ENCODE data around the gene YWHAH.

YWHAH gene

GRCh38 chr22:31923747-31924146 is 20.6 kb upstream of the YWHAH start:
- Histone ChIP-seq H3K4me3 (ENCODE audit: low read length) (no peak overlapping the region), H3K36me3 (ENCODE audit: control insufficient read depth, insufficient read depth, low read length, severe bottlenecking) (no peaks in the 10 kb centered on the region), H3K27me3 (replicated peaks; ENCODE audit: control insufficient read depth, insufficient read depth, low read length) (no peaks in the 10 kb centered on the region), H3K9ac (ENCODE audit: low read length) (no peak overlapping the region), H3K9me3 (ENCODE audit: control insufficient read depth, low read length) (no peaks in the 10 kb centered on the region), H3K4me1 (ENCODE audit: control insufficient read depth, insufficient read depth, low read length) (peaks cover 2% of the 10 kb centered on the region)
- DNase-seq (ENCODE audit: low read depth), result no peak

GRCh38 chr22:31925056-31925455 is 19.3 kb upstream of the YWHAH start:
- Histone ChIP-seq H3K27me3 (replicated peaks; ENCODE audit: control insufficient read depth, insufficient read depth, low read length) (no peaks in the 10 kb centered on the region), H3K9me3 (ENCODE audit: control insufficient read depth, low read length) (no peaks in the 10 kb centered on the region), H3K4me3 (ENCODE audit: low read length) (no peak overlapping the region), H3K4me1 (ENCODE audit: control insufficient read depth, insufficient read depth, low read length) (peaks cover 3% of the 10 kb centered on the region), H3K36me3 (ENCODE audit: control insufficient read depth, insufficient read depth, low read length, severe bottlenecking) (no peaks in the 10 kb centered on the region), H3K9ac (ENCODE audit: low read length) (no peak overlapping the region)
- DNase-seq (ENCODE audit: low read depth), result no peak

- H3K9ac ChIP-seq (ENCODE audit: low read length), result no peak overlapping the region
- DNase-seq (ENCODE audit: low read depth), result no peak
- no peaks in the 10 kb centered on the region for H3K27me3 ChIP-seq (replicated peaks; ENCODE audit: control insufficient read depth, insufficient read depth, low read length)
- no peaks in the 10 kb centered on the region for H3K9me3 ChIP-seq (ENCODE audit: control insufficient read depth, low read length)
- no peak overlapping the region for H3K4me3 ChIP-seq (ENCODE audit: low read length)
- no peaks in the 10 kb centered on the region for H3K36me3 ChIP-seq (ENCODE audit: control insufficient read depth, insufficient read depth, low read length, severe bottlenecking)
- peaks cover 3% of the 10 kb centered on the region for H3K4me1 ChIP-seq (ENCODE audit: control insufficient read depth, insufficient read depth, low read length)
These were observed 18.3 kb upstream of the YWHAH start for GRCh38 chr22:31926024-31926423.

- Histone ChIP-seq H3K9ac (ENCODE audit: low read length) (no peak overlapping the region), H3K27me3 (replicated peaks; ENCODE audit: control insufficient read depth, insufficient read depth, low read length) (no peaks in the 10 kb centered on the region), H3K9me3 (ENCODE audit: control insufficient read depth, low read length) (no peaks in the 10 kb centered on the region), H3K4me3 (ENCODE audit: low read length) (no peak overlapping the region), H3K36me3 (ENCODE audit: control insufficient read depth, insufficient read depth, low read length, severe bottlenecking) (no peaks in the 10 kb centered on the region), H3K4me1 (ENCODE audit: control insufficient read depth, insufficient read depth, low read length) (peaks cover 3% of the 10 kb centered on the region)
- DNase-seq (ENCODE audit: low read depth), result no peak
These were observed 17.4 kb upstream of the YWHAH start for GRCh38 chr22:31926969-31927368.

- peaks cover 3% of the 10 kb centered on the region for H3K4me1 ChIP-seq (ENCODE audit: control insufficient read depth, insufficient read depth, low read length)
- no peak for DNase-seq (ENCODE audit: low read depth)
- no peaks in the 10 kb centered on the region for H3K9me3 ChIP-seq (ENCODE audit: control insufficient read depth, low read length)
- H3K27me3 ChIP-seq (replicated peaks; ENCODE audit: control insufficient read depth, insufficient read depth, low read length), result no peaks in the 10 kb centered on the region
- H3K36me3 ChIP-seq (ENCODE audit: control insufficient read depth, insufficient read depth, low read length, severe bottlenecking), result no peaks in the 10 kb centered on the region
- H3K9ac ChIP-seq (ENCODE audit: low read length), result no peak overlapping the region
- H3K4me3 ChIP-seq (ENCODE audit: low read length), result no peak overlapping the region
These were observed 16.8 kb upstream of the YWHAH start for GRCh38 chr22:31927562-31927961.

GRCh38 chr22:31929167-31929930 is 15.0 kb upstream of the YWHAH start:
- no peak for DNase-seq (ENCODE audit: low read depth)
- no peaks in the 10 kb centered on the region for H3K36me3 ChIP-seq (ENCODE audit: control insufficient read depth, insufficient read depth, low read length, severe bottlenecking)
- H3K4me3 ChIP-seq (ENCODE audit: low read length), result no peak overlapping the region
- H3K4me1 ChIP-seq (ENCODE audit: control insufficient read depth, insufficient read depth, low read length), result peaks cover 3% of the 10 kb centered on the region
- no peak overlapping the region for H3K9ac ChIP-seq (ENCODE audit: low read length)
- no peaks in the 10 kb centered on the region for H3K27me3 ChIP-seq (replicated peaks; ENCODE audit: control insufficient read depth, insufficient read depth, low read length)
- H3K9me3 ChIP-seq (ENCODE audit: control insufficient read depth, low read length), result no peaks in the 10 kb centered on the region

- Histone ChIP-seq H3K9ac (ENCODE audit: low read length) (no peak overlapping the region), H3K9me3 (ENCODE audit: control insufficient read depth, low read length) (no peaks in the 10 kb centered on the region), H3K4me3 (ENCODE audit: low read length) (no peak overlapping the region), H3K4me1 (ENCODE audit: control insufficient read depth, insufficient read depth, low read length) (peaks cover 3% of the 10 kb centered on the region), H3K36me3 (ENCODE audit: control insufficient read depth, insufficient read depth, low read length, severe bottlenecking) (no peaks in the 10 kb centered on the region), H3K27me3 (replicated peaks; ENCODE audit: control insufficient read depth, insufficient read depth, low read length) (no peaks in the 10 kb centered on the region)
- DNase-seq (ENCODE audit: low read depth), result no peak
These were observed 11.5 kb upstream of the YWHAH start for GRCh38 chr22:31932863-31933262.

- Histone ChIP-seq H3K9ac (ENCODE audit: low read length) (no peak overlapping the region), H3K27me3 (replicated peaks; ENCODE audit: control insufficient read depth, insufficient read depth, low read length) (no peaks in the 10 kb centered on the region), H3K4me3 (ENCODE audit: low read length) (no peak overlapping the region), H3K36me3 (ENCODE audit: control insufficient read depth, insufficient read depth, low read length, severe bottlenecking) (no peaks in the 10 kb centered on the region), H3K9me3 (ENCODE audit: control insufficient read depth, low read length) (no peaks in the 10 kb centered on the region), H3K4me1 (ENCODE audit: control insufficient read depth, insufficient read depth, low read length) (peaks cover 3% of the 10 kb centered on the region)
- no peak for DNase-seq (ENCODE audit: low read depth)
These were observed 10.9 kb upstream of the YWHAH start for GRCh38 chr22:31933406-31933805.

- no peaks in the 10 kb centered on the region for H3K4me1 ChIP-seq (ENCODE audit: control insufficient read depth, insufficient read depth, low read length)
- DNase-seq (ENCODE audit: low read depth), result no peak
- H3K4me3 ChIP-seq (ENCODE audit: low read length), result no peak overlapping the region
- H3K9me3 ChIP-seq (ENCODE audit: control insufficient read depth, low read length), result no peaks in the 10 kb centered on the region
- H3K27me3 ChIP-seq (replicated peaks; ENCODE audit: control insufficient read depth, insufficient read depth, low read length), result no peaks in the 10 kb centered on the region
- no peaks in the 10 kb centered on the region for H3K36me3 ChIP-seq (ENCODE audit: control insufficient read depth, insufficient read depth, low read length, severe bottlenecking)
- H3K9ac ChIP-seq (ENCODE audit: low read length), result no peak overlapping the region
These were observed 10.4 kb upstream of the YWHAH start for GRCh38 chr22:31933816-31934482.

GRCh38 chr22:31935961-31936635 is 8.2 kb upstream of the YWHAH start:
- H3K4me1 ChIP-seq (ENCODE audit: control insufficient read depth, insufficient read depth, low read length), result no peaks in the 10 kb centered on the region
- H3K27me3 ChIP-seq (replicated peaks; ENCODE audit: control insufficient read depth, insufficient read depth, low read length), result no peaks in the 10 kb centered on the region
- H3K4me3 ChIP-seq (ENCODE audit: low read length), result no peak overlapping the region
- no peaks in the 10 kb centered on the region for H3K9me3 ChIP-seq (ENCODE audit: control insufficient read depth, low read length)
- no peak overlapping the region for H3K9ac ChIP-seq (ENCODE audit: low read length)
- H3K36me3 ChIP-seq (ENCODE audit: control insufficient read depth, insufficient read depth, low read length, severe bottlenecking), result no peaks in the 10 kb centered on the region
- no peak for DNase-seq (ENCODE audit: low read depth)

GRCh38 chr22:31937341-31937740 is 7.0 kb upstream of the YWHAH start:
- H3K9ac ChIP-seq (ENCODE audit: low read length), result no peak overlapping the region
- DNase-seq (ENCODE audit: low read depth), result no peak
- H3K9me3 ChIP-seq (ENCODE audit: control insufficient read depth, low read length), result no peaks in the 10 kb centered on the region
- no peaks in the 10 kb centered on the region for H3K36me3 ChIP-seq (ENCODE audit: control insufficient read depth, insufficient read depth, low read length, severe bottlenecking)
- H3K4me1 ChIP-seq (ENCODE audit: control insufficient read depth, insufficient read depth, low read length), result no peaks in the 10 kb centered on the region
- no peaks in the 10 kb centered on the region for H3K27me3 ChIP-seq (replicated peaks; ENCODE audit: control insufficient read depth, insufficient read depth, low read length)
- H3K4me3 ChIP-seq (ENCODE audit: low read length), result no peak overlapping the region

Measured in adipocyte (in vitro differentiated cells).